Aorta (tissue), 5 donors: ENCODE results near the gene RBM38. TPM values are rescaled to one million over a fixed set of nuclear protein-coding genes. Genes with fewer than 3 reads are reported as not detected.
"Not testable (repeated sequence)": the region's sequence is repeated elsewhere in the genome, so short reads cannot be mapped to it uniquely, and the experiment has no call there.

ENCODE experiments used
- ATAC-seq: fragments of 200-7000 bp; cut with Tn5 transposase; one replicate; pipeline ENCODE4 v1.9.1; 2022; ENCODE audit warnings: moderate library complexity; ENCODE audit not compliant: low FRiP score
- DNase-seq, 2 donors: peaks; one replicate each; pipeline ENCODE4 v3.0.0-alpha.2; 2020
- H3K27ac ChIP-seq, 2 donors: one replicate each; pipeline ENCODE4 v1.5.1; 2013; ENCODE audit warnings: low read length in 2 of 2, mild to moderate bottlenecking in 2 of 2, moderate library complexity in 2 of 2, control low read depth in 1 of 2, inconsistent platforms in 1 of 2, low read depth in 1 of 2
- H3K27me3 ChIP-seq, 2 donors: one replicate each; pipeline ENCODE4 v1.6.1; 2013; ENCODE audit warnings: control low read depth in 1 of 2, low read length in 1 of 2, mild to moderate bottlenecking in 1 of 2, moderate library complexity in 1 of 2; ENCODE audit not compliant: insufficient read depth in 2 of 2, control insufficient read depth in 1 of 2
- H3K36me3 ChIP-seq, 2 donors: one replicate each; pipeline ENCODE4 v1.6.1; 2013; ENCODE audit warnings: control low read depth in 1 of 2, low read length in 1 of 2, mild to moderate bottlenecking in 1 of 2; ENCODE audit not compliant: insufficient read depth in 2 of 2, control insufficient read depth in 1 of 2
- H3K4me1 ChIP-seq, 2 donors: one replicate each; pipeline ENCODE4 v1.6.1; 2013; ENCODE audit warnings: low read length in 2 of 2, control low read depth in 1 of 2, mild to moderate bottlenecking in 1 of 2, moderate library complexity in 1 of 2; ENCODE audit not compliant: insufficient read depth in 2 of 2, control insufficient read depth in 1 of 2
- H3K4me3 ChIP-seq, 2 donors: one replicate each; pipeline ENCODE4 v1.5.1; 2013; ENCODE audit warnings: low read length in 2 of 2, control low read depth in 1 of 2, mild to moderate bottlenecking in 1 of 2
- H3K9me3 ChIP-seq: one replicate; pipeline ENCODE4 v1.6.1; 2013; ENCODE audit warnings: mild to moderate bottlenecking, low read length; ENCODE audit not compliant: control insufficient read depth
- WGBS, 2 donors: extraction: QIAGEN DNeasy Blood & Tissue Kit; methylation state at CpG; one replicate each; pipeline ENCODE4 v1.1.7; 2013; 5-methylcytosine and 5-hydroxymethylcytosine counted together
- intact Hi-C, 2 donors: fragments of 100-400 bp; cut with DNase I; formaldehyde crosslinking; loops; one replicate each; pipeline versions ENCODE4 v1.14.2 to v1.15.0; 2022
- polyA plus RNA-seq, 2 donors: library from polyadenylated mRNA; stranded (reverse); fragments of 200-250 nt; gene quantifications; one replicate each; pipeline ENCODE4 v1.2.3, GENCODE V29; 2013
- total RNA-seq, 2 donors: library from RNA; stranded (reverse); fragmentation: NEBNext Ultra II Directional; extraction: Animal tissue kit (Norgen Biotek cat#: 25700); gene quantifications; one replicate each; pipeline ENCODE4 v1.2.1, GENCODE V29; 2021
- donor health status: healthy with polysubstance abuse.
- donor health status: Bipolar disorder and iron deficiency.
- donor health status: DM: no; HTN: no; CAD: no.
- donor health status: DM: no; HTN: no; CAD: no.
- donor health status: DM: yes; HTN: yes; CAD: no.

The RBM38 gene
- total and polyA plus RNA-seq, 4 donors, result 7.3 to 20.7 (median 17.0) TPM

- H3K27ac ChIP-seq, result no peak overlapping the region
- no peak overlapping the region for H3K4me3 ChIP-seq
- no peaks in the 10 kb centered on the region for H3K27me3 ChIP-seq
- H3K9me3 ChIP-seq, result no peaks in the 10 kb centered on the region
- no peaks in the 10 kb centered on the region for H3K4me1 ChIP-seq
- intact Hi-C loops, result no loop called here
- ATAC-seq (no peak), DNase-seq (no peak)
- no peaks in the 10 kb centered on the region for H3K36me3 ChIP-seq
- 67 to 73% methylated on average over 7 of the region's 7 CpGs for WGBS, 2 donors
Measured at GRCh38 chr20:57422254-57422653, 31.1 kb downstream of the RBM38 start.

GRCh38 chr20:57425150-57426013 lies 34.2 kb downstream of the RBM38 start:
- H3K4me1 ChIP-seq, result no peaks in the 10 kb centered on the region
- intact Hi-C loops, result no loop called here
- H3K27me3 ChIP-seq, result no peaks in the 10 kb centered on the region
- no peaks in the 10 kb centered on the region for H3K9me3 ChIP-seq
- WGBS, 2 donors, result 87 to 95% methylated on average over 15 to 17 of the region's 17 CpGs
- DNase-seq (peak in 1 of 2 donors; percentile 49), ATAC-seq (no peak)
- H3K4me3 ChIP-seq, result no peak overlapping the region
- H3K36me3 ChIP-seq, result no peaks in the 10 kb centered on the region
- H3K27ac ChIP-seq, result no peak overlapping the region

- no peak overlapping the region for H3K27ac ChIP-seq
Measured at GRCh38 chr20:57426271-57426689, 35.1 kb downstream of the RBM38 start.

DNA sequence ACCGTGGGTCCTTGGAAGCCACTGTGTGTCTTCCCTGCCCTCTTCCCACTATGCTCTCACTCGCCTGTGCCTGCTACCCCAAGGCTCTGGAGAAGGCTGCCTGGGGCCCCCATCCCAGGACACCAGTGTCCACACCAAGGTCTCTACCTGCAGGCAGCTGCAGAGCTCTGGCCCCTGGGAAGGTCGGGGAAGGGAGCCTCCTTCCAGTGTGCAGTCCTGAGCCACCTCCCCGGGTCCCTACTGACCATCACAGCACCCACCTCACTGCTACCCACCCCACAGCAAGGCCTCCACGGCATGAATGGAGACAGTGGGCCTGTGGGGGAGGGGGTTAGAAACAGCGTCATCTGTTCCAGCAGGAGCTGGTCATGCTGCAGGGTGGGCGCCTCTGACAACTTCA lies 35.6 kb downstream of the RBM38 start:
- DNase-seq (no peak), ATAC-seq (no peak)
- H3K4me1 ChIP-seq, result no peaks in the 10 kb centered on the region
- H3K9me3 ChIP-seq, result no peaks in the 10 kb centered on the region
- no peak overlapping the region for H3K27ac ChIP-seq
- WGBS, 2 donors, result 81 to 92% methylated on average over 7 of the region's 7 CpGs
- no peak overlapping the region for H3K4me3 ChIP-seq
- no peaks in the 10 kb centered on the region for H3K27me3 ChIP-seq
- intact Hi-C loops, result no loop called here
- H3K36me3 ChIP-seq, result no peaks in the 10 kb centered on the region

More at GRCh38 chr20:57426271-57426689, 35.1 kb downstream of the RBM38 start:
- H3K36me3 ChIP-seq, result no peaks in the 10 kb centered on the region
- DNase-seq (no peak), ATAC-seq (no peak)
- no peaks in the 10 kb centered on the region for H3K27me3 ChIP-seq
- H3K4me3 ChIP-seq, result no peak overlapping the region
- intact Hi-C loops, result no loop called here
- no peaks in the 10 kb centered on the region for H3K9me3 ChIP-seq
- WGBS, 2 donors, result 92 to 93% methylated on average over 13 of the region's 13 CpGs
- H3K4me1 ChIP-seq, result no peaks in the 10 kb centered on the region

DNA sequence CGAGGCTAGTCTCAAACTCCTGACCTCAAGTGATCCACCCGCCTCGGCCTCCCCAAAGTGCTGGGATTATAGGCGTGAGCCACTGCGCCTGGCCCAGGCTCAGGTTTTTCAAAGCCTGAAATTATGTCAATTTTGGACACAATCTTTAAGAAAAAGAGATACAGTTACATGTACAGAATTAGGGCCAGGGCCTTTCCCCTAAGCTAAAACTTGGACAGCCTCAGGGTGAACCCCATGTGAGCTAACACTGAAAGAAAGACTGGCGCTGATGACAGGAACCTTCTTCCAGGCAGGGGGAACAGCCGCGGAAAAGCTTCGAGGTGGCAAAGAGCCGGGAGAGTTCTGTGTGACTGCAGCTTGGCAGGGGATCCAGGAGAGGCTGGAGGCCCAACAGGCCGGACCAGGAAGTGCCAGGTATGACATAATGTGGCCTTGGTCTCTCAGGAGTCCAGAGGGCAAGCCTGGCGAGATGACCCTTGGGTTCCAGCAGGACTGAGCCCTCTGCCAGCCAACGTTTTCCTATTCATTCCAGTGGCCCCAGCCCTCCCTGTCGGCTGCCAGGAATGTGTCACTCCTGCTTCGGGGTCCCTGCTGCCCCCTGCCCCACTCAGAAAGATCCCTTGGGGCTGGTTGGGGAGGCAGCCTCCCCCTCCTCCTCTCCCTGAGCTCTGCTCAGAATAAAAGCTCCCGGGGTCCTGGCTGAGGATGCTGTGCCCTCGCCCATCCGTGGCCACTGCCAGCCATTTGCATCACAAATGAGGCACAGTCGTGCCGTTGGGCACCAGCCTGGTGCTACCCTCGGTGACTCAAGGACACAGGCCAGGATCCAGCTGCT lies 37.3 kb downstream of the RBM38 start:
- Histone ChIP-seq H3K27me3 (no peaks in the 10 kb centered on the region), H3K4me1 (peaks cover 0 to 2% of the 10 kb centered on the region in 2 donors), H3K27ac (peak overlapping the region in 1 of 2 donors; percentile 4), H3K4me3 (no peak overlapping the region), H3K36me3 (no peaks in the 10 kb centered on the region), H3K9me3 (no peaks in the 10 kb centered on the region)
- WGBS, 2 donors, result 17 to 19% methylated on average over 21 of the region's 21 CpGs
- intact Hi-C loops, result no loop called here
- DNase-seq (no peak), ATAC-seq (peak; percentile 58)

GRCh38 chr20:57429159-57429496 lies 37.9 kb downstream of the RBM38 start:
- Histone ChIP-seq H3K27me3 (no peaks in the 10 kb centered on the region), H3K4me3 (no peak overlapping the region), H3K4me1 (peaks cover 0 to 2% of the 10 kb centered on the region in 2 donors), H3K36me3 (no peaks in the 10 kb centered on the region), H3K27ac (no peak overlapping the region), H3K9me3 (no peaks in the 10 kb centered on the region)
- no peak for ATAC-seq
- intact Hi-C loops, result no loop called here
- 39 to 46% methylated on average over 11 of the region's 11 CpGs for WGBS, 2 donors
- no peak for DNase-seq

GRCh38 chr20:57429580-57430200 lies 38.5 kb downstream of the RBM38 start:
- Histone ChIP-seq H3K27ac (no peak overlapping the region), H3K36me3 (no peaks in the 10 kb centered on the region), H3K4me3 (no peak overlapping the region), H3K27me3 (no peaks in the 10 kb centered on the region), H3K4me1 (peaks cover 0 to 2% of the 10 kb centered on the region in 2 donors), H3K9me3 (no peaks in the 10 kb centered on the region)
- DNase-seq (no peak), ATAC-seq (no peak)
- intact Hi-C loops, result no loop called here
- WGBS, 2 donors, result 68 to 76% methylated on average over 7 of the region's 7 CpGs

GRCh38 chr20:57430201-57430596 lies 39.0 kb downstream of the RBM38 start:
- intact Hi-C loops, H3K27me3 ChIP-seq, ATAC-seq, H3K9me3 ChIP-seq, H3K36me3 ChIP-seq, H3K27ac ChIP-seq, H3K4me1 ChIP-seq, H3K4me3 ChIP-seq, DNase-seq: not testable (repeated sequence)
- WGBS, 2 donors, result 89 to 94% methylated on average over 4 of the region's 4 CpGs
